Gastroesophageal sphincter (tissue), 4 donors: ENCODE measurements around the gene RBFOX2. TPM values are rescaled to one million over a fixed set of nuclear protein-coding genes. Genes with fewer than 3 reads are reported as not detected.
A peak's percentile ranks its signal among the peaks of the same experiment; 100 is the strongest.

Experiments used
- ATAC-seq: fragments of 150-250 bp; one replicate; pipeline ENCODE4 v1.9.1; 2016; ENCODE audit warnings: mild to moderate bottlenecking, moderate library complexity
- H3K27ac ChIP-seq, 4 donors: fragments of 200-600 bp; sonication (generic) in 3 of 4; 1 replicate in 3 of 4; 2 replicates in 1 of 4; pipeline ENCODE4 v1.5.1; 2016 to 2019
- H3K27me3 ChIP-seq: fragments of 200-600 bp; sonication (generic); one replicate; pipeline ENCODE4 v1.5.1; 2019
- H3K36me3 ChIP-seq, 2 donors: fragments of 200-600 bp; sonication (generic); one replicate each; pipeline ENCODE4 v1.5.1; 2019; ENCODE audit warnings: control low read depth in 1 of 2
- H3K4me1 ChIP-seq, 3 donors: fragments of 200-600 bp; sonication (generic); 1 replicate in 2 of 3; 2 replicates in 1 of 3; pipeline ENCODE4 v1.5.1; 2016 to 2019; ENCODE audit warnings: control low read depth in 2 of 3
- H3K4me3 ChIP-seq, 2 donors: fragments of 200-600 bp; sonication (generic); one replicate each; pipeline ENCODE4 v1.5.1; 2019; ENCODE audit warnings: mild to moderate bottlenecking in 1 of 2, moderate library complexity in 1 of 2
- H3K9me3 ChIP-seq, 3 donors: fragments of 200-600 bp; sonication (generic); one replicate each; pipeline ENCODE4 v1.5.1; 2017 to 2019; ENCODE audit warnings: control low read depth in 2 of 3
- CTCF ChIP-seq, 4 experiments: fragments of 200-600 bp in 2 of 4; fragments of 450-650 bp in 2 of 4; sonication (generic) in 1 of 4; IDR thresholded peaks; one replicate each; pipeline ENCODE4 v1.5.1; 2017 to 2019; ENCODE audit warnings: antibody characterized with exemption in 4 of 4, mild to moderate bottlenecking in 2 of 4, moderate library complexity in 2 of 4
- EP300 ChIP-seq: sonication (generic); formaldehyde crosslinking; IDR thresholded peaks from one replicate; pipeline ENCODE4 v1.6.1; 2017; ENCODE audit warnings: antibody characterized with exemption, mild to moderate bottlenecking
- POLR2A ChIP-seq, 2 donors: fragments of 450-650 bp; IDR thresholded peaks; one replicate each; pipeline ENCODE4 v1.6.1; 2017; ENCODE audit warnings: antibody characterized with exemption in 2 of 2, mild to moderate bottlenecking in 2 of 2, moderate library complexity in 1 of 2
- POLR2AphosphoS5 ChIP-seq: sonication (generic); formaldehyde crosslinking; IDR thresholded peaks from one replicate; pipeline ENCODE4 v1.6.1; 2017; ENCODE audit warnings: antibody characterized with exemption
- WGBS, 2 donors: methylation state at CpG; one replicate each; pipeline ENCODE4 v1.1.5; 2018; ENCODE audit warnings: low coverage in 1 of 2; 5-methylcytosine and 5-hydroxymethylcytosine counted together
- total RNA-seq, 4 donors: library from RNA; depleted of rRNA; stranded (reverse); fragments of >200 nt; gene quantifications; one replicate each; pipeline ENCODE4 v1.1.0, GENCODE V29; 2016

The RBFOX2 gene
- total RNA-seq, 4 donors from 2014 or later = 120 to 197 (median 169) TPM

- 57 to 83% methylated on average over 4 to 5 of the region's 5 CpGs for WGBS, 2 donors
- Histone ChIP-seq H3K36me3 (peaks cover 4 to 29% of the 10 kb centered on the region in 2 donors), H3K9me3 (no peaks in the 10 kb centered on the region), H3K4me3 (no peak overlapping the region), H3K4me1 (peaks cover 0 to 33% (median 7%) of the 10 kb centered on the region in 3 donors), H3K27me3 (no peaks in the 10 kb centered on the region), H3K27ac (peak overlapping the region in 1 of 4 donors; percentile 2)
- TF ChIP-seq POLR2AphosphoS5 (no peak), CTCF (IDR thresholded peaks at IDR 0.05) (no peak), POLR2A (IDR thresholded peaks at IDR 0.05) (no peak), EP300 (no peak)
- ATAC-seq = no peak
Measured at GRCh38 chr22:35752006-35752862, 276.4 kb downstream of the RBFOX2 start.

GRCh38 chr22:35749808-35750207, 278.8 kb downstream of the RBFOX2 start:
- TF ChIP-seq POLR2A (IDR thresholded peaks at IDR 0.05) = no peak
- no peak for TF ChIP-seq POLR2AphosphoS5
- TF ChIP-seq EP300 = no peak
- no peak for TF ChIP-seq CTCF (IDR thresholded peaks at IDR 0.05)
- no peak overlapping the region for H3K27ac ChIP-seq
- H3K4me1 ChIP-seq = peaks cover 0 to 48% (median 11%) of the 10 kb centered on the region in 3 donors
- peaks cover 4 to 29% of the 10 kb centered on the region in 2 donors for H3K36me3 ChIP-seq
- WGBS, 2 donors = 75% methylated on average over 8 to 10 of the region's 10 CpGs
- no peak overlapping the region for H3K4me3 ChIP-seq
- no peaks in the 10 kb centered on the region for H3K27me3 ChIP-seq
- no peak for ATAC-seq
- H3K9me3 ChIP-seq = no peaks in the 10 kb centered on the region

GRCh38 chr22:35746946-35747703, 281.5 kb downstream of the RBFOX2 start:
- H3K4me1 ChIP-seq = peaks cover 0 to 52% (median 11%) of the 10 kb centered on the region in 3 donors
- H3K4me3 ChIP-seq = no peak overlapping the region
- H3K27ac ChIP-seq = peak overlapping the region in 1 of 4 donors; percentile 35
- WGBS, 2 donors = 22 to 35% methylated on average over 4 of the region's 4 CpGs
- H3K36me3 ChIP-seq = peaks cover 0 to 51% of the 10 kb centered on the region in 2 donors
- TF ChIP-seq EP300 (no peak), POLR2AphosphoS5 (no peak), CTCF (IDR thresholded peaks at IDR 0.05) (no peak)
- H3K27me3 ChIP-seq = no peaks in the 10 kb centered on the region
- H3K9me3 ChIP-seq = no peaks in the 10 kb centered on the region
- ATAC-seq = no peak

GRCh38 chr22:35746248-35746647, 282.4 kb downstream of the RBFOX2 start:
- 77 to 82% methylated on average over 4 to 9 of the region's 9 CpGs for WGBS, 2 donors
- Histone ChIP-seq H3K4me1 (peaks cover 0 to 55% (median 11%) of the 10 kb centered on the region in 3 donors), H3K9me3 (no peaks in the 10 kb centered on the region), H3K27ac (no peak overlapping the region), H3K4me3 (no peak overlapping the region), H3K36me3 (peaks cover 0 to 57% of the 10 kb centered on the region in 2 donors), H3K27me3 (no peaks in the 10 kb centered on the region)
- TF ChIP-seq CTCF (IDR thresholded peaks at IDR 0.05) (no peak), EP300 (no peak), POLR2AphosphoS5 (no peak), POLR2A (IDR thresholded peaks at IDR 0.05) (no peak)
- no peak for ATAC-seq
